ENCODE data around the gene USH1G. TPM values are rescaled to one million over a fixed set of nuclear protein-coding genes. Genes with fewer than 3 reads are reported as not detected.

Gene USH1G
- total RNA-seq, 1 experiment from 2014 or later: 0.48 TPM

DNA sequence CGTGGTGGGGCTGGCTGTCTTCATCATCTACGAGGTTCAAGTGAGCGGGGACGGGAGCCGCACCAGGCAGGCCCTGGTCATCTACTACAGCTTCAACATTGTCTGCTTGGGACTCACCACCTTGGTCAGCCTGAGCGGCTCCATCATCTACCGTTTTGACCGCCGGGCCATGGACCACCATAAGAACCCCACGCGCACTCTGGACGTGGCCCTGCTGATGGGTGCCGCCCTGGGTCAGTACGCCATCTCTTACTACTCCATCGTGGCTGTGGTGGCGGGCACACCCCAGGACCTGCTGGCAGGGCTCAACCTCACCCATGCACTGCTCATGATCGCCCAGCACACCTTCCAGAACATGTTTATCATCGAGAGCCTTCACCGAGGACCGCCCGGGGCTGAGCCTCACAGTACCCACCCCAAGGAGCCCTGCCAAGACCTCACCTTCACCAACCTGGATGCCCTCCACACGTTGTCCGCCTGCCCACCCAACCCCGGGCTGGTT, 7.5 kb upstream of the USH1G start:
- Mint-ChIP-seq H3K27ac (ENCODE audit: unreplicated experiment) (no peak overlapping the region), H3K4me1 (ENCODE audit: low read depth, unreplicated experiment) (no peaks in the 10 kb centered on the region), H3K9me3 (ENCODE audit: unreplicated experiment) (no peaks in the 10 kb centered on the region), H3K36me3 (ENCODE audit: insufficient read depth, unreplicated experiment) (no peaks in the 10 kb centered on the region), H3K4me3 (ENCODE audit: unreplicated experiment) (no peak overlapping the region), H3K27me3 (ENCODE audit: insufficient read depth, unreplicated experiment) (peaks cover 15% of the 10 kb centered on the region)
- TF ChIP-seq, protein P1, sequence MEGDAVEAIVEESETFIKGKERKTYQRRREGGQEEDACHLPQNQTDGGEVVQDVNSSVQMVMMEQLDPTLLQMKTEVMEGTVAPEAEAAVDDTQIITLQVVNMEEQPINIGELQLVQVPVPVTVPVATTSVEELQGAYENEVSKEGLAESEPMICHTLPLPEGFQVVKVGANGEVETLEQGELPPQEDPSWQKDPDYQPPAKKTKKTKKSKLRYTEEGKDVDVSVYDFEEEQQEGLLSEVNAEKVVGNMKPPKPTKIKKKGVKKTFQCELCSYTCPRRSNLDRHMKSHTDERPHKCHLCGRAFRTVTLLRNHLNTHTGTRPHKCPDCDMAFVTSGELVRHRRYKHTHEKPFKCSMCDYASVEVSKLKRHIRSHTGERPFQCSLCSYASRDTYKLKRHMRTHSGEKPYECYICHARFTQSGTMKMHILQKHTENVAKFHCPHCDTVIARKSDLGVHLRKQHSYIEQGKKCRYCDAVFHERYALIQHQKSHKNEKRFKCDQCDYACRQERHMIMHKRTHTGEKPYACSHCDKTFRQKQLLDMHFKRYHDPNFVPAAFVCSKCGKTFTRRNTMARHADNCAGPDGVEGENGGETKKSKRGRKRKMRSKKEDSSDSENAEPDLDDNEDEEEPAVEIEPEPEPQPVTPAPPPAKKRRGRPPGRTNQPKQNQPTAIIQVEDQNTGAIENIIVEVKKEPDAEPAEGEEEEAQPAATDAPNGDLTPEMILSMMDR (IDR thresholded peaks at IDR 0.05; ENCODE audit: insufficient read depth in 1 of 2, low read depth in 1 of 2, low read length in 1 of 2, severe bottlenecking in 1 of 2, unreplicated experiment in 1 of 2): no peak
- H3K4me1 ChIP-seq: no peaks in the 10 kb centered on the region
- CTCF ChIA-PET: no interaction called here
- no peak for DNase-seq
- H3K27me3 ChIP-seq (replicated peaks; ENCODE audit: control insufficient read depth, insufficient read depth, low read length): no peaks in the 10 kb centered on the region; the same call in 1 of the 2 replicates
- intact Hi-C loops (cut with micrococcal nuclease; ENCODE audit: unreplicated experiment): no loop called here
- H3K36me3 ChIP-seq (ENCODE audit: control insufficient read depth, insufficient read depth, low read length): no peaks in the 10 kb centered on the region
- H3K4me3 ChIP-seq (ENCODE audit: low read depth, low read length): no peak overlapping the region
- H3K9me3 ChIP-seq: no peaks in the 10 kb centered on the region
- BruUV-seq (replicated peaks): no TSS peak
- POLR2A ChIA-PET: no interaction called here

GRCh38 chr17:74928786-74929185, 5.7 kb upstream of the USH1G start:
- no TSS peak for BruUV-seq (replicated peaks)
- ChIA-PET POLR2A (no interaction called here), CTCF (interaction anchor here (0.6 kb wide), 1 partner anchor 42 kb away, joined by 3 read pairs; no protein-coding TSS in a partner anchor)
- H3K9me3 ChIP-seq: no peaks in the 10 kb centered on the region
- H3K4me1 ChIP-seq: peaks cover 4% of the 10 kb centered on the region; the same call in 1 of the 2 replicates
- H3K36me3 Mint-ChIP-seq (ENCODE audit: insufficient read depth, unreplicated experiment): no peaks in the 10 kb centered on the region
- H3K4me1 Mint-ChIP-seq (ENCODE audit: low read depth, unreplicated experiment): no peaks in the 10 kb centered on the region
- TF ChIP-seq, protein P1 (IDR thresholded peaks at IDR 0.05; ENCODE audit: insufficient read depth in 1 of 2, low read depth in 1 of 2, low read length in 1 of 2, severe bottlenecking in 1 of 2, unreplicated experiment in 1 of 2): no peak
- DNase-seq: no peak
- peaks cover 21% of the 10 kb centered on the region for H3K27me3 Mint-ChIP-seq (ENCODE audit: insufficient read depth, unreplicated experiment)
- H3K4me3 ChIP-seq (ENCODE audit: low read depth, low read length): no peak overlapping the region
- no peak overlapping the region for H3K4me3 Mint-ChIP-seq (ENCODE audit: unreplicated experiment)
- H3K27ac Mint-ChIP-seq (ENCODE audit: unreplicated experiment): no peak overlapping the region
- no peaks in the 10 kb centered on the region; the same call in 1 of the 2 replicates for H3K27me3 ChIP-seq (replicated peaks; ENCODE audit: control insufficient read depth, insufficient read depth, low read length)
- intact Hi-C loops (cut with micrococcal nuclease; ENCODE audit: unreplicated experiment): no loop called here
- no peaks in the 10 kb centered on the region for H3K36me3 ChIP-seq (ENCODE audit: control insufficient read depth, insufficient read depth, low read length)
- no peaks in the 10 kb centered on the region for H3K9me3 Mint-ChIP-seq (ENCODE audit: unreplicated experiment)

DNA sequence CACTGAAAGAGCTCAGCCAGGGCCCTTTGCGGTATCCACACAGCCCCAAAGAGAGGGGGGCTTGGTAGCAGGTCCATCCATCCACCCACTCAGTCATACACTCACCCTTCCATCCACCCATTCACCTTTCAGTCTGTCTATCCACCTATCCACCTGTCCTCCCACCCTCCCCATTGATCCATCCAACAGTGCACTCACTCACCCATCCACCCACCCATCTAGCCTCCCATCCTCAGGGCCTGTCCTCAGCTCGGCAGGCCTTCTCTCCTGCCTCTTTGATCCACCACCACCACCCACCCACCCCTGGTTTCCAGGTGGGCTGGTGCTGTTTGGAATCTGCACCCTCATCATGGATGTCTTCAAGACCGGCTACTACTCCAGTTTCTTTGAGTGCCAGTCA, 2.2 kb upstream of the USH1G start:
- no peak overlapping the region for H3K27ac Mint-ChIP-seq (ENCODE audit: unreplicated experiment)
- no peak for DNase-seq
- H3K9me3 ChIP-seq: no peaks in the 10 kb centered on the region
- H3K27me3 ChIP-seq (replicated peaks; ENCODE audit: control insufficient read depth, insufficient read depth, low read length): peaks cover 1% of the 10 kb centered on the region; the same call in 1 of the 2 replicates
- H3K36me3 ChIP-seq (ENCODE audit: control insufficient read depth, insufficient read depth, low read length): no peaks in the 10 kb centered on the region
- H3K36me3 Mint-ChIP-seq (ENCODE audit: insufficient read depth, unreplicated experiment): no peaks in the 10 kb centered on the region
- CTCF ChIA-PET: interaction anchor here (0.6 to 4.3 kb wide), 6 partner anchors 12 to 88 kb away, joined by 3 to 46 read pairs (median 7); partner anchors contain the start of genes FDXR and MRPL58
- intact Hi-C loops (cut with micrococcal nuclease; ENCODE audit: unreplicated experiment): no loop called here
- no TSS peak for BruUV-seq (replicated peaks)
- H3K4me3 Mint-ChIP-seq (ENCODE audit: unreplicated experiment): no peak overlapping the region
- TF ChIP-seq, protein P1 (IDR thresholded peaks at IDR 0.05; ENCODE audit: insufficient read depth in 1 of 2, low read depth in 1 of 2, low read length in 1 of 2, severe bottlenecking in 1 of 2, unreplicated experiment in 1 of 2): no peak
- no peak overlapping the region for H3K4me3 ChIP-seq (ENCODE audit: low read depth, low read length)
- no peaks in the 10 kb centered on the region for H3K9me3 Mint-ChIP-seq (ENCODE audit: unreplicated experiment)
- H3K4me1 Mint-ChIP-seq (ENCODE audit: low read depth, unreplicated experiment): no peaks in the 10 kb centered on the region
- peaks cover 6% of the 10 kb centered on the region; the same call in 1 of the 2 replicates for H3K4me1 ChIP-seq
- POLR2A ChIA-PET: no interaction called here
- H3K27me3 Mint-ChIP-seq (ENCODE audit: insufficient read depth, unreplicated experiment): peaks cover 25% of the 10 kb centered on the region

Measured in Caco-2 (cell line).